Panc1 (cell line): Measurements from ENCODE around the gene CDH15. TPM values are rescaled to one million over a fixed set of nuclear protein-coding genes. Genes with fewer than 3 reads are reported as not detected.

Experiments
- ATAC-seq: fragments of 200-7000 bp; cut with Tn5 transposase; 2 replicates; pipeline ENCODE4 v1.9.1; 2020; ENCODE audit warnings: mild to moderate bottlenecking, moderate library complexity
- BruUV-seq: library from RNA; stranded (reverse); fragments of 400-500 nt; replicated peaks from 2 replicates; lab custom pipeline; 2021; lab: Mats Ljungman, UMichigan
- CTCF ChIA-PET: fragments of 300-600 bp; sonication (Branson Sonifier 250); formaldehyde crosslinking; loops from one replicate; lab custom pipeline; 2022; ENCODE audit warnings: antibody characterized with exemption; lab: Charles Lee
- POLR2A ChIA-PET: fragments of 300-600 bp; sonication (Branson Sonifier 250); formaldehyde crosslinking; loops from one replicate; lab custom pipeline; 2022; ENCODE audit warnings: antibody characterized with exemption; lab: Charles Lee
- DNase-seq: peaks from one replicate; pipeline ENCODE4 v3.0.0-alpha.2; 2010; ENCODE audit warnings: low read depth, low spot score
- H3K27ac ChIP-seq: 2 replicates; pipeline ENCODE4 v1.5.1; 2011; ENCODE audit warnings: mild to moderate bottlenecking, low read length, inconsistent platforms
- H3K27me3 ChIP-seq: fragments of 200-500 bp; sonication (Bioruptor generic); 2 replicates; pipeline ENCODE4 v1.6.0; 2014; ENCODE audit warnings: low read length, inconsistent platforms; ENCODE audit not compliant: control insufficient read depth, insufficient read depth
- H3K36me3 ChIP-seq: fragments of 200-500 bp; sonication (Bioruptor generic); 2 replicates; pipeline ENCODE4 v1.5.1; 2014; ENCODE audit warnings: inconsistent platforms, mild to moderate bottlenecking, low read length, moderate library complexity; ENCODE audit not compliant: control insufficient read depth, insufficient read depth
- H3K4me1 ChIP-seq: 2 replicates; pipeline ENCODE4 v1.5.1; 2011; ENCODE audit warnings: inconsistent platforms, mild to moderate bottlenecking, low read length, moderate library complexity; ENCODE audit not compliant: control insufficient read depth, insufficient read depth
- H3K4me3 ChIP-seq, 2 experiments: 2 replicates each; pipeline ENCODE4 v1.5.1; 2011 to 2012; ENCODE audit warnings: low read depth in 2 of 2, low read length in 2 of 2, mild to moderate bottlenecking in 2 of 2, inconsistent platforms in 1 of 2, moderate library complexity in 1 of 2
- H3K9me3 ChIP-seq: fragments of 200-500 bp; sonication (Bioruptor generic); 2 replicates; pipeline ENCODE4 v1.5.1; 2014; ENCODE audit warnings: low read depth, mild to moderate bottlenecking, inconsistent platforms, low read length, moderate library complexity; ENCODE audit not compliant: control insufficient read depth, insufficient read depth
- POLR2AphosphoS5 ChIP-seq: IDR thresholded peaks from 2 replicates; pipeline ENCODE4 v1.6.1; 2012; ENCODE audit warnings: mild to moderate bottlenecking, low read depth, low read length, moderate library complexity
- SIN3A ChIP-seq: IDR thresholded peaks from 2 replicates; pipeline ENCODE4 v1.6.1; 2012; ENCODE audit warnings: low read depth, mild to moderate bottlenecking, low read length, moderate library complexity, borderline replicate concordance; ENCODE audit not compliant: insufficient read depth
- TCF7L2 ChIP-seq: IDR thresholded peaks from 2 replicates; pipeline ENCODE4 v1.6.1; 2011; ENCODE audit warnings: mild to moderate bottlenecking, low read depth, low read length, inconsistent platforms
- in situ Hi-C: cut with HindIII; loops from 2 replicates; pipeline ENCODE4 v1.10.0; 2016; ENCODE audit warnings: low sequenced_read_pairs, low pct_unique_long_range_greater_than_20kb
- intact Hi-C: fragments of 100-400 bp; cut with micrococcal nuclease; formaldehyde crosslinking; loops from one replicate; pipeline ENCODE4 v1.10.0; 2022; ENCODE audit not compliant: unreplicated experiment
- total RNA-seq: library from RNA; stranded (reverse); gene quantifications from one replicate; pipeline ENCODE4 v1.2.1, GENCODE V29; 2021; ENCODE audit not compliant: unreplicated experiment
- TF ChIP-seq, protein P1 (sequence below): fragments of 450-650 bp; IDR thresholded peaks from 2 replicates; pipeline ENCODE4 v1.5.1; 2017; ENCODE audit warnings: mild to moderate bottlenecking
- TF ChIP-seq, protein P2 (sequence below), 2 experiments: IDR thresholded peaks; 2 replicates each; pipeline ENCODE4 v1.6.1; 2011 to 2012; ENCODE audit warnings: low read depth in 2 of 2, control low read depth in 1 of 2, low read length in 1 of 2, mild to moderate bottlenecking in 1 of 2, moderate library complexity in 1 of 2; ENCODE audit not compliant: insufficient read depth in 1 of 2

The CDH15 gene
- total RNA-seq, 1 experiment from 2014 or later: 0.51 TPM

DNA sequence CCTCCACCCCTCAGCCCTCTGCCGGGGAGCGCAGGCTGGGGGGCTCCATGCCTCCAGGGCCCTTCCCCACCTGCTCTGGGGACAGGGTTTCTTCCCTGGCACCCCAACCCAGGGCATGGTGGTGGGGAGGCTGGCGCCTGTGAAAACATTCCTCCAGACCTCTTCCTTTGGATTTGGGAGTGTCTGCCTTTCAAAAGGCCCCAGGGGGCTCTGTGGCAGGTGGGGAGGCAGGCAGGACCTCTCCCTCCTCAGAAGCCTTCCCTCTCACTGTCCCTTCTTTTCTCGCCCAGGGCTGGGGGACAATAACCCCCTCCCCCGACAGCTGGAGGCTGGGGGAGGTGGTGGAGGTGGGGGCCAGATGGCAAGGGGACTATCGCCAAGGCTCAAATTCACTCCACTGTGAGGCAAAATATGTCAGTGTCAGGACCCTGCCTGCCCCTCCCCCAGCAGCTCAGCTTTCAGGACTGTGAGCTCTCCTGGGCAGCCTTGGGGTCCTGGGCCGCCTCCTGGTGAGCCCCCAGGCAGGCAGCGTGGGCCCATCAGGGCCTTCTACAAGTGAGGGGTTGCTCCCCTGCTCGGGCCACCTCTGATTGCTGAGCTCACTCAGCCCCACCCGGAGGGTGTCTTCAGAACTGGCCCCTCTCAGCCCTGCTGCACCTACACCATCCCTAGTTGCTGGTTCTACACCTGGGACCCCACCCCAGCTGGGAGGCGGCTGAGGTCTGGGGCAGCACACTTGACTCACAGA, 1.8 kb downstream of the CDH15 start:
- ChIA-PET CTCF (no interaction called here), POLR2A (no interaction called here)
- ATAC-seq: no peak
- TF ChIP-seq, protein P1, sequence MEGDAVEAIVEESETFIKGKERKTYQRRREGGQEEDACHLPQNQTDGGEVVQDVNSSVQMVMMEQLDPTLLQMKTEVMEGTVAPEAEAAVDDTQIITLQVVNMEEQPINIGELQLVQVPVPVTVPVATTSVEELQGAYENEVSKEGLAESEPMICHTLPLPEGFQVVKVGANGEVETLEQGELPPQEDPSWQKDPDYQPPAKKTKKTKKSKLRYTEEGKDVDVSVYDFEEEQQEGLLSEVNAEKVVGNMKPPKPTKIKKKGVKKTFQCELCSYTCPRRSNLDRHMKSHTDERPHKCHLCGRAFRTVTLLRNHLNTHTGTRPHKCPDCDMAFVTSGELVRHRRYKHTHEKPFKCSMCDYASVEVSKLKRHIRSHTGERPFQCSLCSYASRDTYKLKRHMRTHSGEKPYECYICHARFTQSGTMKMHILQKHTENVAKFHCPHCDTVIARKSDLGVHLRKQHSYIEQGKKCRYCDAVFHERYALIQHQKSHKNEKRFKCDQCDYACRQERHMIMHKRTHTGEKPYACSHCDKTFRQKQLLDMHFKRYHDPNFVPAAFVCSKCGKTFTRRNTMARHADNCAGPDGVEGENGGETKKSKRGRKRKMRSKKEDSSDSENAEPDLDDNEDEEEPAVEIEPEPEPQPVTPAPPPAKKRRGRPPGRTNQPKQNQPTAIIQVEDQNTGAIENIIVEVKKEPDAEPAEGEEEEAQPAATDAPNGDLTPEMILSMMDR: no peak
- TF ChIP-seq TCF7L2 (no peak), SIN3A (no peak), POLR2AphosphoS5 (no peak)
- TF ChIP-seq, protein P2, sequence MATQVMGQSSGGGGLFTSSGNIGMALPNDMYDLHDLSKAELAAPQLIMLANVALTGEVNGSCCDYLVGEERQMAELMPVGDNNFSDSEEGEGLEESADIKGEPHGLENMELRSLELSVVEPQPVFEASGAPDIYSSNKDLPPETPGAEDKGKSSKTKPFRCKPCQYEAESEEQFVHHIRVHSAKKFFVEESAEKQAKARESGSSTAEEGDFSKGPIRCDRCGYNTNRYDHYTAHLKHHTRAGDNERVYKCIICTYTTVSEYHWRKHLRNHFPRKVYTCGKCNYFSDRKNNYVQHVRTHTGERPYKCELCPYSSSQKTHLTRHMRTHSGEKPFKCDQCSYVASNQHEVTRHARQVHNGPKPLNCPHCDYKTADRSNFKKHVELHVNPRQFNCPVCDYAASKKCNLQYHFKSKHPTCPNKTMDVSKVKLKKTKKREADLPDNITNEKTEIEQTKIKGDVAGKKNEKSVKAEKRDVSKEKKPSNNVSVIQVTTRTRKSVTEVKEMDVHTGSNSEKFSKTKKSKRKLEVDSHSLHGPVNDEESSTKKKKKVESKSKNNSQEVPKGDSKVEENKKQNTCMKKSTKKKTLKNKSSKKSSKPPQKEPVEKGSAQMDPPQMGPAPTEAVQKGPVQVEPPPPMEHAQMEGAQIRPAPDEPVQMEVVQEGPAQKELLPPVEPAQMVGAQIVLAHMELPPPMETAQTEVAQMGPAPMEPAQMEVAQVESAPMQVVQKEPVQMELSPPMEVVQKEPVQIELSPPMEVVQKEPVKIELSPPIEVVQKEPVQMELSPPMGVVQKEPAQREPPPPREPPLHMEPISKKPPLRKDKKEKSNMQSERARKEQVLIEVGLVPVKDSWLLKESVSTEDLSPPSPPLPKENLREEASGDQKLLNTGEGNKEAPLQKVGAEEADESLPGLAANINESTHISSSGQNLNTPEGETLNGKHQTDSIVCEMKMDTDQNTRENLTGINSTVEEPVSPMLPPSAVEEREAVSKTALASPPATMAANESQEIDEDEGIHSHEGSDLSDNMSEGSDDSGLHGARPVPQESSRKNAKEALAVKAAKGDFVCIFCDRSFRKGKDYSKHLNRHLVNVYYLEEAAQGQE (IDR thresholded peaks at IDR 0.05; ENCODE audit: insufficient read depth in 1 of 2, low read depth in 2 of 2, low read length in 1 of 2): no peak
- peaks cover 6% of the 10 kb centered on the region; the same call in 1 of the 2 replicates for H3K4me1 ChIP-seq
- intact Hi-C loops: no loop called here
- no peaks in the 10 kb centered on the region for H3K27me3 ChIP-seq
- in situ Hi-C loops: no loop called here
- no TSS peak for BruUV-seq
- no peak overlapping the region for H3K4me3 ChIP-seq
- DNase-seq: no peak
- H3K27ac ChIP-seq: no peak overlapping the region
- H3K9me3 ChIP-seq: no peaks in the 10 kb centered on the region
- H3K36me3 ChIP-seq: no peaks in the 10 kb centered on the region

DNA sequence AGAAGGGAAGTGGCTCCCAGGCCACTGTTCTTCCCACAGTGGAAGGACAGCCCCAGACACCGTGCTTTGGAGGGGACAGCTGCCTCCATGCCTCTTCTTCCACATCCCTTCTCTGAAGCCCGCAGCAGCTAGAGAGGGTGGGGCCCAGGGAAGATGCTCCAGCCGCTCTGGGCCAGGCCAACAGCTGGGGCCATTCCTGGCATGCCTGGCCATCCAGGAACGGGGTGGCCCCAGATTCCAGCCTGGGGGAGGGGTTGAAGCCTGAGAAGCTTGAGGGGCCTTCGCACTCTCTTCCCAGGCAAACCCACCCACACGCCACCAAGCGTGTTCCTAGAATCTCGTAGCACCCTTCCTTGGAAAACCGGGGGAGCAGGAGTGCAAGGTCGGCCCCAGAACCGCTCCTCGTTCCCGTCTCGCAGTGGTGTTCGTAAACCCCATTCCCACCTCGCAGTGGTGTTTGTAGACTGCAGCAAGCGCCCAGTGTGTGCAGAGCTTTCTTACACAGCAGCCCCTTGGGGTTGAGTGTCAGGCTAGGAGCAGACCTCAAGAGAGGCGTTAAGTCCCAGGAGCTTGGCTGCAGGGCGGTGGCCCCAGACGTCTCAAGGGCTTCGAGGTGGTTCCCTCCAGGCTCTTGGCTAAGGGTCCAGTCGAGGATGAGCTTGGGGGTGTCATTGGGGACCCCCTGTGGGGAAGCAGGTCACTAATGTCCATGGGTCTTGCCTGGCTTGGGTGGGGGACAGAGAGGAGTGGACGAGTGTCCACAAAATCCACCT, 2.7 kb downstream of the CDH15 start:
- ATAC-seq: no peak
- in situ Hi-C loops: no loop called here
- ChIA-PET POLR2A (no interaction called here), CTCF (no interaction called here)
- Histone ChIP-seq H3K9me3 (no peaks in the 10 kb centered on the region), H3K27me3 (no peaks in the 10 kb centered on the region), H3K4me3 (no peak overlapping the region), H3K4me1 (peaks cover 2% of the 10 kb centered on the region; the same call in 1 of the 2 replicates), H3K36me3 (no peaks in the 10 kb centered on the region), H3K27ac (no peak overlapping the region)
- BruUV-seq: no TSS peak
- intact Hi-C loops: no loop called here
- DNase-seq: no peak
- TF ChIP-seq TCF7L2: no peak
- TF ChIP-seq, protein P1: no peak
- TF ChIP-seq SIN3A: no peak
- TF ChIP-seq POLR2AphosphoS5: no peak
- TF ChIP-seq, protein P2 (IDR thresholded peaks at IDR 0.05; ENCODE audit: insufficient read depth in 1 of 2, low read depth in 2 of 2, low read length in 1 of 2): no peak
